Mesodermal cell (in vitro differentiated cells): ENCODE results near the gene SRP19.

Experiments
- H3K27ac ChIP-seq: 2 replicates; pipeline ENCODE4 v1.7.0; 2013; ENCODE audit warnings: mild to moderate bottlenecking, low read depth, low read length, moderate library complexity; ENCODE audit not compliant: severe bottlenecking
- H3K36me3 ChIP-seq: 2 replicates; pipeline ENCODE4 v1.7.1; 2013; ENCODE audit warnings: mild to moderate bottlenecking, low read length, moderate library complexity; ENCODE audit not compliant: control insufficient read depth, insufficient read depth
- H3K4me1 ChIP-seq: one replicate; pipeline ENCODE4 v1.7.1; 2013; ENCODE audit warnings: mild to moderate bottlenecking, low read length; ENCODE audit not compliant: insufficient read depth, control insufficient read depth, poor library complexity, severe bottlenecking
- H3K4me3 ChIP-seq: 2 replicates; pipeline ENCODE4 v1.7.0; 2013; ENCODE audit warnings: low read length, control low read depth, mild to moderate bottlenecking; ENCODE audit not compliant: insufficient read depth, poor library complexity, severe bottlenecking; ENCODE audit errors: extremely low read depth
- H3K9me3 ChIP-seq: 2 replicates; pipeline ENCODE4 v1.7.1; 2013; ENCODE audit warnings: mild to moderate bottlenecking, low read length, moderate library complexity; ENCODE audit not compliant: control insufficient read depth
- WGBS, 2 experiments: methylation state at CpG; one replicate each; pipeline ENCODE4 v1.1.5; 2013; ENCODE audit warnings: missing lambda C conversion rate in 2 of 2; ENCODE audit not compliant: insufficient coverage in 2 of 2; 5-methylcytosine and 5-hydroxymethylcytosine counted together

The SRP19 gene

DNA sequence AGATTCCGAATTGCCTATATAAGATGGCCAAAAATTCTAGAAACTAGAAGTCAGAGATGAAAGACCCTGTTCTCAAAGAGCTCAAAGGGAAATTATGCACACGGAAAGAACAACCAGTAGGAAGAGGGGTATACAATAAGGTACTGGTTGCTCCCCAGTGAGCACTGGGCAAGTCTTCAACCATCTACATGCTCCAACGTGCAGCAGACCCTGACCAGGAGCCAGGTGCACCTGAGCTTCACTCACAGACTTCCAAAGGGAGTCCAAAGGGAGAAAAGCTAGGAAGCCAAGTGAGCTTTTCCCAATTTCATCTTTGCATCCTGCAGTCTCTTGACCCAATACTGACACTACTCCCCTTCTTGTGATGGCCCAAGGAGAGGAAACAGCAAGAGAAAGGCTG is 57.0 kb downstream of the SRP19 start:
- Histone ChIP-seq H3K4me1 (peaks cover 3% of the 10 kb centered on the region), H3K27ac (no peak overlapping the region), H3K4me3 (no peak overlapping the region), H3K36me3 (peaks cover 54% of the 10 kb centered on the region), H3K9me3 (no peaks in the 10 kb centered on the region)
- 100% methylated on average over 3 of the region's 3 CpGs for WGBS, 2 experiments

DNA sequence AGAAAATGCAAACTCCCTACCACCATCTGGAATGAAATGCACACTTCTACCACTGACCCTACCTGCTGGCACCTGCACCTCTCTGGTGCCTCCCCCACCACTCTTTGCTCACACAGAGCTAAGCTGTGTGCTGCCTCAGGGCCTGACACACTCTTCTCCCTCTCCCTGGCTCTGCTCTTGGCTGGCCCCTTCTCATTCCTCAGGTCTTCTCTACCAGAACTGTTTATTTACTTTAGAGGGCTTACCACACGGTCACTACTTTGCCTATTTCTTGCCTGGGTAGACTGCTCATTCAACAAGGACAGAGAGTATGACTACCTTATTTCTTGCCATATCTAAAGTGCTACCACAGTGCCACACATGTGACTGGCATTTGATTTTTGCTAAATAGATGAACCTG is 57.6 kb downstream of the SRP19 start:
- peaks cover 3% of the 10 kb centered on the region for H3K4me1 ChIP-seq
- no peak overlapping the region for H3K27ac ChIP-seq
- peaks cover 52% of the 10 kb centered on the region for H3K36me3 ChIP-seq
- H3K9me3 ChIP-seq: no peaks in the 10 kb centered on the region
- no peak overlapping the region for H3K4me3 ChIP-seq
- 83 to 100% methylated on average over 1 of the region's 1 CpG for WGBS, 2 experiments
